ENCODE results near the gene GAPVD1. TPM values are rescaled to one million over a fixed set of nuclear protein-coding genes. Genes with fewer than 3 reads are reported as not detected.

The GAPVD1 gene
- total and polyA plus RNA-seq, 2 of the 8 experiments (the other 6 are each of a cell fraction or from before 2014, with no cell fraction given), result 5.5 to 40.5 TPM

GRCh38 chr9:125304273-125304672 lies 42.6 kb downstream of the GAPVD1 start (continued):
- no peak for TF ChIP-seq YY1 (IDR thresholded peaks at IDR 0.05; ENCODE audit: low read depth, low read length)
- TF ChIP-seq POLR2A (IDR thresholded peaks at IDR 0.05; ENCODE audit: control extremely low read depth in 1 of 2, low read depth in 2 of 2, low read length in 2 of 2), result no peak
- no peak for TF ChIP-seq TAF1 (IDR thresholded peaks at IDR 0.05; ENCODE audit: low read depth, low read length)
- no peak for TF ChIP-seq ZNF274 (IDR thresholded peaks at IDR 0.05; ENCODE audit: borderline replicate concordance, extremely low read depth, low read length)
- no peak for TF ChIP-seq SUZ12 (IDR thresholded peaks at IDR 0.05; ENCODE audit: low read length)
- TF ChIP-seq JUN (IDR thresholded peaks at IDR 0.05; ENCODE audit: low read depth, low read length), result no peak
- no peak for TF ChIP-seq NRF1 (IDR thresholded peaks at IDR 0.05; ENCODE audit: low read depth, low read length)
- TF ChIP-seq EZH2 (IDR thresholded peaks at IDR 0.05; ENCODE audit: low read depth, low read length, severe bottlenecking), result no peak
- no peak for TF ChIP-seq JUND (IDR thresholded peaks at IDR 0.05; ENCODE audit: low read length)
